Lung (tissue), 12 donors: Measurements from ENCODE around the gene IQCK. TPM values are rescaled to one million over a fixed set of nuclear protein-coding genes. Genes with fewer than 3 reads are reported as not detected.

ENCODE experiments used
- ATAC-seq: fragments of 200-7000 bp; cut with Tn5 transposase; one replicate; pipeline ENCODE4 v1.9.1; 2020; ENCODE audit warnings: moderate number of reproducible peaks; ENCODE audit not compliant: insufficient read depth, low FRiP score
- DNase-seq, 3 donors: peaks; one replicate each; pipeline ENCODE4 v3.0.0-alpha.2; 2013 to 2017
- H3K27ac ChIP-seq, 2 donors: one replicate each; pipeline ENCODE4 v1.5.1; 2013; ENCODE audit warnings: mild to moderate bottlenecking in 2 of 2, moderate library complexity in 2 of 2, control low read depth in 1 of 2, inconsistent platforms in 1 of 2, low read depth in 1 of 2, low read length in 1 of 2
- H3K27me3 ChIP-seq, 3 donors: one replicate each; pipeline ENCODE4 v1.5.1; 2013; ENCODE audit warnings: low read length in 2 of 3; ENCODE audit not compliant: control insufficient read depth in 3 of 3, insufficient read depth in 3 of 3
- H3K36me3 ChIP-seq, 4 donors: one replicate each; pipeline ENCODE4 v1.5.1; 2013; ENCODE audit warnings: low read length in 4 of 4, mild to moderate bottlenecking in 1 of 4, moderate library complexity in 1 of 4; ENCODE audit not compliant: control insufficient read depth in 4 of 4, insufficient read depth in 4 of 4
- H3K4me1 ChIP-seq, 5 donors: one replicate each; pipeline ENCODE4 v1.5.1; 2013; ENCODE audit warnings: low read length in 5 of 5, mild to moderate bottlenecking in 2 of 5, moderate library complexity in 1 of 5; ENCODE audit not compliant: control insufficient read depth in 5 of 5, insufficient read depth in 5 of 5
- H3K4me3 ChIP-seq: one replicate; pipeline ENCODE4 v1.5.1; 2013; ENCODE audit warnings: mild to moderate bottlenecking, control low read depth, moderate library complexity
- H3K9ac ChIP-seq, 2 donors: one replicate each; pipeline ENCODE4 v1.5.1; 2013; ENCODE audit warnings: low read length in 2 of 2, control low read depth in 1 of 2; ENCODE audit not compliant: insufficient read depth in 1 of 2
- H3K9me3 ChIP-seq, 4 donors: one replicate each; pipeline ENCODE4 v1.5.1; 2013; ENCODE audit warnings: low read length in 3 of 4, mild to moderate bottlenecking in 1 of 4, moderate library complexity in 1 of 4; ENCODE audit not compliant: control insufficient read depth in 4 of 4, insufficient read depth in 3 of 4
- CTCF ChIP-seq: IDR thresholded peaks from 2 replicates; pipeline ENCODE4 v1.5.1; 2012; ENCODE audit warnings: mild to moderate bottlenecking; ENCODE audit errors: control extremely low read depth, extremely low read depth
- WGBS, 2 donors: extraction: QIAGEN DNeasy Blood & Tissue Kit; methylation state at CpG; one replicate each; pipeline ENCODE4 v1.1.7; 2013; 5-methylcytosine and 5-hydroxymethylcytosine counted together
- polyA plus RNA-seq, 2 donors: library from polyadenylated mRNA; stranded (reverse); fragments of 200-250 nt; gene quantifications; one replicate each; pipeline ENCODE4 v1.2.1, GENCODE V29; 2013
- total RNA-seq, 2 donors: library from RNA; depleted of rRNA in 1 of 2; stranded (reverse); fragments of >200 nt in 1 of 2; gene quantifications; one replicate each; pipeline ENCODE4 v1.2.1, GENCODE V29; 2014 to 2021
- donor health status: control.
- donor health status: control.
- donor health status: Bipolar disorder and iron deficiency.
- donor health status: healthy.
- donor health status: DM: yes; HTN: yes; CAD: no.

Gene IQCK
- total and polyA plus RNA-seq, 4 donors, result 12.7 to 27.0 (median 20.4) TPM

GRCh38 chr16:19681637-19682036 is 36.4 kb upstream of the IQCK start:
- WGBS, 2 donors, result 76 to 81% methylated on average over 12 of the region's 12 CpGs
- TF ChIP-seq CTCF, result no peak
- DNase-seq (no peak), ATAC-seq (no peak)
- no peak overlapping the region for H3K9ac ChIP-seq
- H3K9me3 ChIP-seq, result peaks cover 0 to 3% (median 0%) of the 10 kb centered on the region in 4 donors
- no peak overlapping the region for H3K27ac ChIP-seq
- no peaks in the 10 kb centered on the region for H3K4me1 ChIP-seq
- H3K27me3 ChIP-seq, result no peaks in the 10 kb centered on the region
- no peak overlapping the region for H3K4me3 ChIP-seq
- H3K36me3 ChIP-seq, result peaks cover 13 to 29% (median 26%) of the 10 kb centered on the region in 4 donors

GRCh38 chr16:19683453-19684236 is 34.4 kb upstream of the IQCK start:
- Histone ChIP-seq H3K9ac (no peak overlapping the region), H3K9me3 (peaks cover 0 to 3% (median 0%) of the 10 kb centered on the region in 4 donors), H3K27me3 (no peaks in the 10 kb centered on the region), H3K27ac (no peak overlapping the region), H3K4me1 (peaks cover 0 to 3% (median 0%) of the 10 kb centered on the region in 5 donors), H3K4me3 (no peak overlapping the region), H3K36me3 (peaks cover 16 to 29% (median 27%) of the 10 kb centered on the region in 4 donors)
- no peak for TF ChIP-seq CTCF
- no peak for ATAC-seq
- WGBS, 2 donors, result 94 to 96% methylated on average over 6 of the region's 6 CpGs
- no peak for DNase-seq

GRCh38 chr16:19685176-19685575 is 32.9 kb upstream of the IQCK start:
- Histone ChIP-seq H3K9ac (no peak overlapping the region), H3K27me3 (no peaks in the 10 kb centered on the region), H3K9me3 (peaks cover 0 to 3% (median 0%) of the 10 kb centered on the region in 4 donors), H3K4me3 (no peak overlapping the region), H3K4me1 (peaks cover 0 to 4% (median 0%) of the 10 kb centered on the region in 5 donors), H3K27ac (no peak overlapping the region), H3K36me3 (peaks cover 16 to 32% (median 27%) of the 10 kb centered on the region in 4 donors)
- TF ChIP-seq CTCF, result no peak
- 98 to 99% methylated on average over 4 of the region's 4 CpGs for WGBS, 2 donors
- ATAC-seq (no peak), DNase-seq (no peak)
